GM23338 (cell line): Measurements from ENCODE around the gene UCN3. TPM values are rescaled to one million over a fixed set of nuclear protein-coding genes. Genes with fewer than 3 reads are reported as not detected.

ENCODE experiments used
- ATAC-seq: fragments of 200-7000 bp; cut with Tn5 transposase; 3 replicates; pipeline ENCODE4 v1.9.1; 2020
- DNase-seq: peaks from one replicate; pipeline ENCODE4 v3.0.0-alpha.2; 2015; ENCODE audit warnings: low spot score
- H2AFZ ChIP-seq: fragments of 200-600 bp; sonication (generic); 2 replicates; pipeline ENCODE4 v1.8.0; 2016; ENCODE audit warnings: antibody characterized with exemption, mild to moderate bottlenecking, moderate library complexity
- H3F3A ChIP-seq: fragments of 200-600 bp; sonication (generic); replicated peaks from 2 replicates; pipeline ENCODE4 v1.8.0; 2017; ENCODE audit warnings: antibody characterized with exemption, mixed run types, low read depth
- H3K27ac ChIP-seq: fragments of 200-600 bp; sonication (generic); 2 replicates; pipeline ENCODE4 v1.6.1; 2016; ENCODE audit warnings: low read depth
- H3K27me3 ChIP-seq: fragments of 200-600 bp; sonication (generic); 2 replicates; pipeline ENCODE4 v1.8.0; 2016; ENCODE audit warnings: mild to moderate bottlenecking, mixed run types, moderate library complexity; ENCODE audit not compliant: insufficient read depth
- H3K36me3 ChIP-seq: fragments of 200-600 bp; sonication (generic); 2 replicates; pipeline ENCODE4 v1.8.0; 2016; ENCODE audit warnings: mild to moderate bottlenecking; ENCODE audit not compliant: insufficient read depth
- H3K4me1 ChIP-seq: fragments of 200-600 bp; sonication (generic); 2 replicates; pipeline ENCODE4 v1.8.0; 2016; ENCODE audit warnings: mild to moderate bottlenecking, moderate library complexity; ENCODE audit not compliant: insufficient read depth
- H3K4me2 ChIP-seq: fragments of 200-600 bp; sonication (generic); 2 replicates; pipeline ENCODE4 v1.7.1; 2017; ENCODE audit warnings: mixed run types
- H3K4me3 ChIP-seq: fragments of 200-600 bp; sonication (generic); 2 replicates; pipeline ENCODE4 v1.6.1; 2016; ENCODE audit warnings: mixed run types
- H3K79me2 ChIP-seq: fragments of 200-600 bp; sonication (generic); replicated peaks from 2 replicates; pipeline ENCODE4 v1.8.0; 2017; ENCODE audit warnings: mild to moderate bottlenecking; ENCODE audit not compliant: insufficient read depth
- H3K9me2 ChIP-seq: fragments of 200-600 bp; sonication (generic); 2 replicates; pipeline ENCODE4 v1.8.0; 2017; ENCODE audit not compliant: insufficient read depth
- H4K20me1 ChIP-seq: fragments of 200-600 bp; sonication (generic); replicated peaks from 2 replicates; pipeline ENCODE4 v1.8.0; 2017; ENCODE audit warnings: mild to moderate bottlenecking; ENCODE audit not compliant: insufficient read depth
- H3K27ac Mint-ChIP-seq: 2 replicates; pipeline ENCODE4 v1.8.0; 2020; ENCODE audit warnings: inconsistent platforms, mild to moderate bottlenecking, moderate library complexity, mixed read lengths
- H3K27me3 Mint-ChIP-seq: 3 replicates; pipeline ENCODE4 v1.8.0; 2022; ENCODE audit warnings: low read depth, mild to moderate bottlenecking, moderate library complexity, mixed read lengths, inconsistent platforms; ENCODE audit not compliant: insufficient read depth, poor library complexity
- H3K36me3 Mint-ChIP-seq: 3 replicates; pipeline ENCODE4 v1.8.0; 2021; ENCODE audit warnings: low read depth, mild to moderate bottlenecking, inconsistent platforms, moderate library complexity, mixed read lengths
- H3K4me1 Mint-ChIP-seq: 3 replicates; pipeline ENCODE4 v1.8.0; 2020; ENCODE audit warnings: mild to moderate bottlenecking, inconsistent platforms, mixed read lengths
- H3K4me3 Mint-ChIP-seq: 3 replicates; pipeline ENCODE4 v1.8.0; 2021; ENCODE audit warnings: moderate library complexity, mild to moderate bottlenecking, inconsistent platforms, mixed read lengths
- H3K9me3 Mint-ChIP-seq: 3 replicates; pipeline ENCODE4 v1.8.0; 2020; ENCODE audit warnings: moderate library complexity, mild to moderate bottlenecking, inconsistent platforms, mixed read lengths
- CTCF ChIP-seq, 2 experiments: fragments of 200-600 bp in 1 of 2; sonication (generic) in 1 of 2; conservative IDR thresholded peaks; 2 replicates each; pipeline versions ENCODE4 v1.5.1 to v1.6.1; 2016 to 2017; ENCODE audit warnings: antibody characterized with exemption in 2 of 2, low read depth in 2 of 2, mild to moderate bottlenecking in 2 of 2, moderate library complexity in 1 of 2
- REST ChIP-seq: IDR thresholded peaks from one replicate; pipeline ENCODE4 v1.6.1; 2018; ENCODE audit warnings: antibody characterized with exemption; ENCODE audit not compliant: unreplicated experiment
- polyA plus RNA-seq: library from polyadenylated mRNA; unstranded; fragments of >200 nt; fragmentation: Nextera tagmentation; extraction: Ambion mirVana; gene quantifications from 2 replicates; pipeline ENCODE4 v1.2.1, GENCODE V29; 2016
- total RNA-seq: library from RNA; depleted of rRNA; stranded (reverse); fragments of >200 nt; shearing (Covaris generic); gene quantifications from 2 replicates; pipeline ENCODE4 v1.2.3, GENCODE V29; 2014

UCN3 gene
- total and polyA plus RNA-seq, 2 experiments from 2014 or later, result not detected

DNA sequence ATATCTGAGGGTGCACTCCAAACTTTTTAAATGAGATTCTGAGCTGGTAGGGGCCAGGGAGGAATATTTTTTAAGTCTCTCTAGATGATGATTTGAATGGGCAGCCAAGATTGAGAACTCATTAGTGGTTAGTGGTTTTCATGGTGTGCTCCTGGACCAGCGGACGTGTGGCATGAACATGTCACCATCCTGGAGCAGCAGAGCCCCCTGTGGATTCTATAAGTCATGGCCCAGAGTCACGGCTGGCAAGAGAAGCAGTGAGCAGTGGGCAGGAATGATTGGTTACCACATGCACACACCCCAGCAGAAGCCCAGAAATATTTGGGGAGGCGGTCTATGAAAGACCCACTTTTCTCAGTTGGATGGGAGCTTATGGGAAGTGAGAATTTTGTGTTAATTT lies 21.2 kb upstream of the UCN3 start:
- no peak for ATAC-seq
- H3K27ac Mint-ChIP-seq, result no peak overlapping the region

More for the DNA sequence above, 21.2 kb upstream of the UCN3 start:
- H3K4me1 Mint-ChIP-seq, result peaks cover 3% of the 10 kb centered on the region; the same call in 2 of the 3 replicates
- H3K4me2 ChIP-seq, result no peak overlapping the region
- peak in 1 of 2 experiments; percentile 19; a peak in 1 of 4 replicates for TF ChIP-seq CTCF (conservative IDR thresholded peaks at IDR 0.05; ENCODE audit: low read depth in 2 of 2)
- no peak for TF ChIP-seq REST
- H3K4me3 Mint-ChIP-seq, result no peak overlapping the region
- no peaks in the 10 kb centered on the region for H3K79me2 ChIP-seq
- H3K36me3 ChIP-seq, result no peaks in the 10 kb centered on the region
- H3K9me2 ChIP-seq, result peaks cover 1% of the 10 kb centered on the region; the same call in 1 of the 2 replicates
- no peaks in the 10 kb centered on the region for H3K4me1 ChIP-seq
- no peak overlapping the region for H3K27ac ChIP-seq
- H3K27me3 Mint-ChIP-seq, result peaks cover 3% of the 10 kb centered on the region
- H3K9me3 Mint-ChIP-seq, result no peaks in the 10 kb centered on the region
- no peak for DNase-seq
- H3K36me3 Mint-ChIP-seq, result no peaks in the 10 kb centered on the region
- no peak overlapping the region for H3K4me3 ChIP-seq
- no peaks in the 10 kb centered on the region for H4K20me1 ChIP-seq
- no peaks in the 10 kb centered on the region for H3F3A ChIP-seq
- H3K27me3 ChIP-seq, result no peaks in the 10 kb centered on the region
- H2AFZ ChIP-seq, result no peak overlapping the region
